Pons (tissue), 1 donor: ENCODE results near the gene JHY.

ENCODE experiments used
- DNase-seq: peaks from one replicate; pipeline ENCODE4 v3.0.0-alpha.2; 2016; ENCODE audit warnings: low spot score

The JHY gene

DNA sequence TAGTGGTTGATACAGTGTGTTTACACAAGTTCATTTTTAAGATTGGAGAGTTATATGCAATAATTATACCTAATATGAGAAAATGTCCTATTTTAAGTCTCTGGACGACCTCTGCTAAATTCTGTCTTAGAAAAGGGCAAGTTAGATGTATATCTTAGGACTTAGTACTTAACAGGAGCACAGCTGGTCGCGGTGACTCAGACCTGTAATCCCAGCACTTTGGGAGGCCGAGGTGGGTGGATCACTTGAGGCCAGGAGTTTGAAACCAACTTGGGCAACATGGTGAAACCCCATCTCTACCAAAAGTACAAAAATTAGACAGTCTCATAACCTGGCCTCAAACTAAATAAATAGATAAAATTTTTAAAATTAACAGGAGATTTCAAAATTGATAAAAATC, 71.9 kb downstream of the JHY start:
- no peak for DNase-seq

DNA sequence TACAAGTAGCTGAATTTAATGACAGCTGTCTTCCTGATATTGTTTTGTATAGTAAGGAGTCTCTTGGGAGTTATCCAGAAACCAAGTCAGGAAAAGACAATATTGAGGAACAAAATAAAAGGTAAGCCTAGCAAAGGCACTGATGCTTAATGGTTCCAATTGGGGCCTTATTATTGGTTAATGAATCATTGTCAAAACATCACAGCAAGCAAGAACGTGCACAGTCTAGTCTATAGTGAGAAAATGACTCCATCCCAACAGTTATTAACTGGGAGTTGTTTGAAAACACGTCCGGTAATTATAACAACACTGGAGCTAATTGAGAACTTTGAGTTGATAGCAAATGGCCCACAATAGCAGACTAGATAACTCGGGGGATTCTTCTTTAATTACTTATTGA, 81.4 kb downstream of the JHY start:
- no peak for DNase-seq

DNA sequence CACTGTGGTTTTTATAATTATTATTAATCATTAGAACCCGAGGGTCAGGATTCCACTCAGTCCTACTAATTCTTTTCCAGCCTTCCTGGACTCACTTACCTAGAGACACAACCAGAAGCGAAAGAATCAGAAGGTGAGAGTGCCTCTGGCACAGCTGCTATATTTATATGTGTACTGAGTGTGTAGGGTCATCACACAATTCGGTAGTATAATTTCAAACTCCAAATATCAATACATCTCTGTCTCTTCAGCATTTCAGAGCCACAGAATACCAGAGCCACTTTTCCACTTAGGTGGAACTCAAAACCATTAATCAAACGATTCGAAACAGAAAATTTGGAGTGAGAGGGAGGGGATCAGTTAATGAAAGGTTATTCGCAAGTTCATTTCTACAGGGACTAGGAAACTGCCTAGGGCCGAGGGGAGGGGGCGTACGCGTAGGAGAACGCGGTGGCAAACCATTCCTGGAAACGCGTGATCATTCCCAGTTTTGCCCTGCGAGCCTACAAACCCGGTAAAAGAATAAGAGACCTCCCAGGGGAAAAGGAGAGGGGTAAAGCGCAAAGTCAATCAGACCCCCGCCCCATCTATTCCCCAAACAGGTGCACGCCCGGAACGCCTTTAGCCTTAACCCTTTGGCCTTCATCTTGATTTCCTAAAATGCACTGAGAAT, 93.6 kb downstream of the JHY start:
- DNase-seq = no peak

DNA sequence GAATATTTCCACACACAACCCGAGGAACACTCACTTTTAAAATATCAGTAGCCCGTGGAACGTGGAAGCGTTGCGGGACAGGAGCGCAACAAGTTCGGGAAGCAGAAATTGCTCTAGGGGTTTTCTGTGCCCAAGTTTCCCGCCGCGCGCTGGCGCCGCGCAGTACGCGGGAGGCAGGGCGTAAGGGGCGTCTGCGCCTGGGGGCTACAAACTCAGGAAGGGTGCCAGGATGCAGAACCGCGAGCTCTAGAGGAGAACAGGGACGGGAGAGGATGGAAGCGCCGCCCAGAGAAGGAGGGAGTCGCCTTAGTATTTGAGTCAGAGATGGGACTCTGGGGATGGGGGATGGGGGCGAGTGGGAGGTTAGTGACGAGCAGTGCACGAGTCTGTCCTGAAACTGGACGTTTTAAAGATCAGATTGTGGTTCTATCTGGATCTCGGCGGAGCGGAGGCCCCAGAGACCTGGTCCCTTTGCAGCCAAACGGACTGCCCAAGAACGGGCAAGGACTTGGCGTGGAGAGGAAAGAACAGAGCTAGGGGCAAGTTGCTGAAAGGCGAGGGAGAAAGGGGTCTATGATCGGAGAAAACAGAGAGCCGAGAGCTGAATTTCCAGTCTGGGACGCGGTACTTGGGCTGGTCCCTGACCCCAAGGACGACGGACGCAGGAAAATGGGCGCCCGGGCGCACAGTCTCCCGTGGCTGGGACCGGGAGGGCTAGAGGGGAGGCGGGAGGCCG, 94.3 kb downstream of the JHY start:
- DNase-seq = no peak

DNA sequence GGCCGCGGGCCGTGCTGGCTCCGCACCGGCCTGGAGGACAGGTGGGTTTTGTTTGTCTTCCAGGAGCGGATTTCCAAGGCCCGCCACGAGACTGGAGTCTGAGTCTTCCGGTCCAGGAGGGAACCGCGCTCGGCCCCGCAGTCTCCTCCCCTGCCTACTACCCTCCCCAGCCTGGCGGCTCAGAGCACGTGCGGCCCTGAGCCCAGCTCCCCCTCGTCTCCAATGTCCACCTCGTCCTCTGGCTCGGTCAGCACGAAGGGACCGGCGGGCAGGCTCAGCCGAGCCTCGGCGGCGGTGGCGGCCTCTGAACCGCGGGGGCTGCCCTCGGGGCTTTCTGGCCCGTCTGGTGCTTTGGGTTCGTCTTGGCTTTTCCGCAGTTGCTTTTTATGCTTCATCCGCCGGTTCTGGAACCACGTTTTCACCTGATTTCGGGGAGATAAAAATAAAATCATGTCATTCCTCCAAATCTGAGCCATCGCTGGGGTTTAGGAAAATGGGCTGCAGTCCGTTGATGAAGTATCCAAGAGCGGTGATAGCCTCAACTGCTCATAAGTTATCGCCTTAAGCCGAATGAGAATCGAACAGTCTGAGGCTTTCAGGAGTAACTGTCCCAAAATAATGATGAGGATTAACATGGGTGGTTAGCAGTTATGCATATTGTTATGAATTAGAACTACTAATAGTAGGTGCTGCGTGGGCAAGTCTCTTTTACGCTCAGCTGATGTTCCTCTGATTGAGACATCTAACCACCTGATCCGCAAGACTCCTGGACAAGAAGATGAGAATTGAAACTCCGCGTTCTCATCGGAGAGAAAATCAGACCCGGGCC, 95.1 kb downstream of the JHY start:
- no peak for DNase-seq

DNA sequence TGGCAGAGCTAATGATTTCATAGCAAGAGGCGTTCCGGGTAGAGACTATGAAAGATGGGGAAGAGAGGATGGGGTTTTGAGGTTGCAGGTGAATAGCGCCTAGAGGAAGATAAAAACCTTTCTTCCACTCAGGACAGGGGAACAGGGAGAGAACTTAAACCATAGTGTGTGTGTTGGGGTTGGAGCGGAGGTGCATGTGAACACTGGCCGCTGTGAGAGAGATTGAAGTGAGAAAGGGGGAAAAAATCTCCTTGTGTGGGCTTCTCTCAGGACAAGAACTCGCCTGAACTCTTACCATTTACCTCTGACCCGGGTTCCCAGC, 95.7 kb downstream of the JHY start:
- no peak for DNase-seq

DNA sequence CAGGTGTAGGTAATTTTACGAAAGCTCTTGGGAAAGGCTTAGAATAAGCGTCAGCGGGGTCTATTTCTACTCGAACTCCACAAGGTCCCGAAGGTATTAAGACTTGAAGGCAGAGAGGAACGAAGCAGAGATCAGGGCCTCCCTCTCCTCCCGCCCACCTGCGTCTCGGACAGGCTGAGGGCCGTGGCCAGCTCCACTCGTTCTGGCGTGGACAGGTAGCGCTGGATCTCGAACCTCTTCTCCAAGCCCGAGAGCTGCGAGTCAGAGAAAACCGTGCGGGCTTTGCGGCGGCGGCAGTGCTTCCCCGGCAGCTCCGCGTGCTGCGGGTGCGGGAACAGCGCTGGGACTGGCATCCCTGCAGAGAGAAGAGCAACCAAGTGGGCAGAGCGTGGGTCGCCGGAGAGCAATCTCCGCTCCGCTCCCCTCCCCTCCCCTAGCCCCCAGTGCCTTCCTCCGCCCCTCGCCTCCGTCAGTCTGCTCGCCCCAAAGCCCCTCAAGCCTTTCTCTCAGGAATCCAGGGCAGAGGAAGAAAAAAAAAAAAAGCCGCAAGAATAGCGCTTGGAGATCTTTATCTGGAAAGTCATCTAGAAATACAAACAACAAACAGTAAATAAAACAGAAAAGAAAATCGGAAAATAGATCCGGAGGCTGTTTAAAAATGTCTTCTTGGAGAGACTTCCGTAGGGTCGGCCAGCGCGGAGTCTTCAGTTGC, 96.7 kb downstream of the JHY start:
- no peak for DNase-seq

DNA sequence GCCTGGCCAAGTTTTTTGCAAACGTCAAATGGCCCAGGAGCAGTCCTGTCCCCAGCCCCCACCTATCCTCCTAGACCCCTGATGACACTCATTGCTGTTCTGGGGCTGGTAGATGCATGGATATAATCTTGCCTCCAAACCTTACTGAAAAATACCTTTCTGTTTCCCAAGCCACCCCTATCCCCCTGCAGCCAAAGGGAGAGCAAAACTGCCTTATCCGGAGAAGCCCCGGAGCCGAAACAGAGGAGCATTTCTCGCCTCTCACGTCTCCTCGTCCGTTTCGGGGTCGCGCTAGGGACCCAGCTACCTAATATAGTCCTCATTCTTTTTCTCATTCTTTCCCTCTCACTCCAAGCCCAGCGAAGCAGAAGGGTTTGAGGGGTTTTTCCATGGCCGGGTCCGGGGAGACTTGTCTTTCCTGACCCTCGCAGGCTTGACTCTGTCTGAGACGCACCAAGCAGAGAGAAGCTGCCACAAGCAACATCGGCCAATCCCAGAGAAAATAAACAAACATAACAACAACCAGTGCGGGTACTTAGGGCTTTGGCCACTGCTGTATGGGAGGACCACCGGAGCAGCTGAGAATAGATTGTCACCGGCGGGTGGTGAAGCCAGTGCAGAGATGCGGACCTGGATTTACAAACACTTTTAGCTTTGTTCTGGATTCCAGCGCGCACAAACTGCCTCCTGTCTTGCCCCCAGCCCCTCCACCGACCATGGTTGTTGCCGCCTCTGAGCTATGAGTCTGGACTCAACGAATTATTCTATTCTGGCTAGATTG, 97.4 kb downstream of the JHY start:
- DNase-seq = no peak

DNA sequence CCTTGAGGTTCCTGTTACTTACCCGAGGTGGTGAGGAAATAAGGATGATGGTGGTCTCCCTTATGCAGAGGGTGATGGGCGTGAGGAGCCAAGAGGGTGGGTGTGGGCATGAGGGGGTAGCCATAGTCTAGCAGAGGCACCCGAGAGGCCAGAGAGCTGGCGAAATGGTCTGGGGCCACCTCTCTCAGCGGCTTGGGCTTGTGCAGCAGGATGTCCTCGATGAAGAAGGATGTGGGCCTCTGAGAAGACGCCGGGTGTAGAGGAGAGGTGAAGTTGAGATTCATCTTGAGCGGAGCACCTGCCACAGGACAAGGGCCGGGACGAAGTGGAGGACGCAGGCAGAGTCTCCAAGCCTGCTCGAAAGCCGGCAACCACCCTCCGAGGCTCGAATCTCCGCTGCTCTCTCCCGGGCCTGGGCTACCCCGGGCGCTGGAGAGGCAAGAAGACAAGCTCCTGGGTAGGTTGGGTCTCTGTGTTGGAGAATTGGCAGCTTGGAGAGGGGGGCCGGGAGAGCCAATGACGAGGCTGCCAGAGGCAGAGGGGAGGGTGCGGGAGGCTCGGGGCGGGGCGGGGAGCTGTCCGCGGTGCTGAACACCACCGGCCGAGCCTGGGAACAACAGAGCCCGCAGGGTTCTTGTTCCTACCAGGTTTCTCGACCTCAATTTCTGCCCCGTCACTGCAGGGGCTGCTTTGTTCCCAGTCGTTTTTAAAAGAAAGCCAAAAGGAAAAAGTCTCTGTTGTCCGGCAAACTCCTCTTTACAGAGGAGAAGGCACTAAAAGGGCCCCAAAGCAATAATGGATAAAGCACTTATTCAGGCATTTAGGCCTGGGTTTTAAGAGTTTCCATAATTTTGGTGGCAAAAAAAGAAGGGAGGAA, 99.1 kb downstream of the JHY start, which contains the start of gene BSX:
BSX (minus strand) TSS at position 447 of the 877 bp plus-strand sequence; CDS start at position 284, 163 bp downstream.
- DNase-seq = peak; percentile 9

DNA sequence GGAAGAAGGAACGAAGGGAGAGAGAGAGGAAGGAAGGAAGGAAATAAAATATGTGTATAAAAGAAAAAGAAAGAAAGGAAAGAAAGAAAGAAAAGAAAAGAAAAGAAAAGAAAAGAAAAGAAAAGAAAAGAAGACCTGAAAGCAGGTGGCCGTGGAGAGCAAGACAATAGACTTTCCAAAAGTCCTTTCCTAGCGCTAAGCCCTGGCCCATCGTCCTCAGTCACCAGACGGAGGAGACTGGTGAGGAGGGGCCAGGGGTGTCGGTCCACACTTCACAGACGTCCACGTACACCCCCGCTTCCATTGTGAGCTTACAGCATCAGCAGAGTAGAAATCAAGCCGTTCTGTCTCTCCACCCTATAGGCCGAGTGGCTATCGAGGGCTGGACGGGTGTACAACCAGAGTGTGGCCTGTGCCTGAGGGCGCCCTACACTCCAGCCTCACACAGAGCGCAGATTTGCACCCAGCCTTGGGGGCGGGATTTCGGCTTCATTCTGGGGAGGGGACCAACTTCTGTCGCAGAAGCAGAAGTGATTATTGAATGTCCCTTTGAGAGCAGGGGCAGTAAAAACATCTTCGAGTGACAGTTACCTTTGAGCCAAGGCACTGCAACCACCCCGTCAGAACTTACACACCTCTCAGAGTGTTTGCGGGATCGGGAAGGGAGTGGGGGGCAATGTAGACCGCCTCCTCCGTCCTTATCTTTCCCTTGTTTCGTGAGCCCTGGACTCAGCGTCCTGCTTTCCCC, 101.1 kb downstream of the JHY start:
- no peak for DNase-seq

DNA sequence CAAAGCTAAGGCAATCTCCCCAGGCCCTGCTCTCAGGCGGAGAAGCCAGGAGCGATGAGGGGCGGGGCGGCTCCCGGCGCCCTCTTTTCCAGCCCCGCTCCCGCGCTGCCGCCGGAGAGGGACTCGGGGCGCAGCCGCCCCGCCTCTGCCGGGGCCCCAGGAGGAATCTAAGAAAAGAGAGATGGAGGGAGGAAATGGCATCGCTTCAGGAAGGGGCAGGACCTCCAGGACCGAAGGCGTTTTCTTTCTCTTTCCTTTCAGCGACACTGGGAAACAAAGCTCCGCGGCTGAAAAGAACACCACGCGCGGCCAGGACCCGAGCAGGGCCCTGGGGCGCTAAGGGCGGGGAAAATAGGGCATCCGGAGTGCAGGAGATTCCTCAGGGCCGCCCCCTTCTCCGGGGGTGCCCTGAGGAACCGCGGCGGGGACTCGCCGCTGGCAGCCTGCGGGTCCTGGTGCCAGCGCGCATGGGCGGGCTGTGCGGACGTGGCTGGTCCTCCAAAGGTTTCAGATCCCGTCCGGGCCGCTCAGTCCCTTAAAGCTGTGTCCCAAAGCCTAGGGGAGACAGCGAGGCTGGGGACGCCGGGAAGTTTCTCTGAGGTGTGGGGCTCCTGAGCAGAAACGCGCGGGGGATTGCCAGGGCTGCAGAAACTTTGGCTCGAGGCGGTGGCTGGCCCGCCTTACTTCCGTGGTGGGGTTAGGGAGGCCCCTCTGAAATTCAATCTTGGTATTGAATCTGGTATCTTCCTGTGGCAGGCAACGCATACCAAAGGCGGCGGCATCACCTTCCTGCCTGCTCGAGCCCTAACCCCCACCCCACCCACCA, 101.8 kb downstream of the JHY start:
- DNase-seq = no peak

DNA sequence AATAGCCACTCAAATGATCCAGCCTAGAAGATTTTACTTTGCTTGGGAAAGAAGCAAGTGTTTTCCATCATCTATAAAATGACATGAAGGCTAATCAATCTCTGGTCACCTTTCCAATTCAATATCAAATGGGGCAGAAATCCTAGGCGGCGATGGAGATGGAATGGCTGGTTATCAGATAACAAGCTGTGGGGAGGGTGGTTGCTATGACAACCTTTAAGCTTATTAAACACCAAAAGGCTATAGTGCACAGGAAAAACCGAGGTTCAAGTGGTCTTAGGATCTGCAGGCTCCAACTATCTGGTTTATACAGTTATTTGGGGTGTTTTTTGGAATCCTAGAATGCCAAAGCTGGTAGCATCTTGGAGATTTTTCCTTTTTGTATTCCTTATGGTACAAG, 113.0 kb downstream of the JHY start:
- DNase-seq = no peak

DNA sequence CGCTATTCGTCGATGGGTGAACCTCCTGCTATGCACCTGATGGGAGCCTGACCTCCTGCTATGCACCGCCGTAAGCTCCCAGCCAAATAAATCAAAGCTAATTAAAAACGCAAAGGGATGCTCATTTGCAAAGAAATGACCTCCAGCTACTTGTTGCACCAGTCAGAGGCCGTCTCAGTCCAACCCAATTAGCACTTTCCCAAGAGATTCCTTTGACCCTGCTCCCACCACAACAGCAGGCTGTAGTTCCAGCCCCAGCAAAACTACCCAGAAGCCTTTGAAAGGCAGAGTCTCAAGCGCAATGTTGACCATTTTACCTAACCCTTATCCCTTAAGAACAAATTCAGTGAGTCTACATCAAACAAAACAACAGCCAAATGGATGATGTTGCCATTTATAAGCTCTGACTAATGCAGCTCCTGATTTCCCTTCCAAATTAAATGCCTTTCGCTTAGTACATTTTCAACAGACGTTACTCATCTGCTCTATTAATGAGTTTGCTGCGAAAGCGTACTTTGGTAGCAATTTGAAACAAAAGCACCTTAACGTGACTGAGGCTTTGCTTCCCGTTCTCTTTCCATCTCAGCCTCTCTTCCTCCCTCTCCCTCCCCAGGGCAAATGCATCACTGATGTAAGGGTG, 116.3 kb downstream of the JHY start:
- DNase-seq = no peak

DNA sequence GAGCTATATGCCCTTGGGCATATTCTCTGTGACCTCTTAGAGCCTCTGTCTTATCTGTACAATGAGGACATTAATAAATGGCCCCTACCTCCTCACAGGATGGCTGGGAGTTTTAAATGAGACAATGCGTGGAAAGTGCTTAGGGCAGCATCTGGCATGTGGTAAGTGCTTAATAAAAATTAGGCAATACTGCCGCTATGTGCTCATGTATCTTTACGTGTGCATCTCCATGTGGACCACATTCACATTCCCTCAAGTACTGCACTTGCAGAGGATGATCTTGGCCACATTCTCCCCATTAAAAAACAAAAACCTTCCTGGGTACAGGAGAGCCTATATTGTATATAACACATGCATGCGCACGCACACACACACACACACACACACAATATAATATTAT, 118.2 kb downstream of the JHY start:
- DNase-seq = no peak

DNA sequence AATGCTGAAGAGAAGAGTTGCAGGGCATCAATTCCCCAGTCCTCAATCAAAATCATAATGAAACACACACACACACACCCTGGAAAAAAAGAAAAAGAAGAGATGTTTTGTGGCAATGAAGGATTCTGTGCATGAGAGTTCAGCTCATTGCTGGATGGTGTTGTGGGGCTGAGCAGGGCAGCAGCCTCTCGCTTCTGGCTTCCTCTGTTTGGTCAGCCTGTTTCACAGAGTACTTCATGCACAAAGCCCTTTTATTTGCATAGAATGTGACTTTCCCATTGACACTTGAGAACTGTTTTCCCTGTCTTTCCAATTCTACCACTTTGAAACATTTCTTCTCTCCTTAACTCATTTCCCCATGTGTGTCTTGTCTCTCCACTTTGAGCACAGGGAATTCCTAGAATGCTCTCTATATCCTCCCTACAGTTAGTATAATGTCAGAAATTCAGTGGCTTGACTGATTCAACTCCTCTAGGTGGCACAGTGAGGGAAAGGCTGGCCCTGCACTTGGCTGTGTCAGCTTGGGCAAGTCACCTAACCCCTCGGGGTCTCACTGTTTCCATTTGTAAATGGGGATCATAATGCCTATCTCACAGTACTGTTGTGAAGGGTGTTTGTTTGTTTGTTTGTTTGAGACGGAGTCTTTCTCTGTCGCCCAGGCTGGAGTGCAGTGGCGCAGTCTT, 124.4 kb downstream of the JHY start:
- peak; percentile 56 for DNase-seq
